Measurements from ENCODE around the gene CCR7. TPM values are rescaled to one million over a fixed set of nuclear protein-coding genes. Genes with fewer than 3 reads are reported as not detected.

CCR7 gene
- total RNA-seq, 1 experiment from 2014 or later, result 0.21 TPM

GRCh38 chr17:40562838-40563219, 2.4 kb downstream of the CCR7 start:
- DNase-seq (ENCODE audit: low read depth), result no peak

- DNase-seq (ENCODE audit: low read depth), result no peak
These were observed 3.2 kb downstream of the CCR7 start for GRCh38 chr17:40561871-40562611.

GRCh38 chr17:40561294-40561870, 3.9 kb downstream of the CCR7 start:
- DNase-seq (ENCODE audit: low read depth), result no peak

GRCh38 chr17:40560592-40561293, 4.5 kb downstream of the CCR7 start:
- DNase-seq (ENCODE audit: low read depth), result peak; percentile 74

- DNase-seq (ENCODE audit: low read depth), result peak; percentile 91
These were observed 5.2 kb downstream of the CCR7 start for GRCh38 chr17:40559954-40560591.

- DNase-seq (ENCODE audit: low read depth), result no peak
These were observed 5.7 kb downstream of the CCR7 start for GRCh38 chr17:40559564-40559916.

GRCh38 chr17:40558890-40559563, 6.2 kb downstream of the CCR7 start:
- no peak for DNase-seq (ENCODE audit: low read depth)

- DNase-seq (ENCODE audit: low read depth), result no peak
These were observed 6.9 kb downstream of the CCR7 start for GRCh38 chr17:40558300-40558889.

- DNase-seq (ENCODE audit: low read depth), result no peak
These were observed 7.6 kb downstream of the CCR7 start for GRCh38 chr17:40557531-40558299.

GRCh38 chr17:40556884-40557414, 8.3 kb downstream of the CCR7 start:
- DNase-seq (ENCODE audit: low read depth), result no peak

- no peak for DNase-seq (ENCODE audit: low read depth)
These were observed 9.0 kb downstream of the CCR7 start for GRCh38 chr17:40556198-40556661.

- DNase-seq (ENCODE audit: low read depth), result no peak
These were observed 9.7 kb downstream of the CCR7 start for GRCh38 chr17:40555296-40556190.

GRCh38 chr17:40554646-40555295, 10.5 kb downstream of the CCR7 start:
- no peak for DNase-seq (ENCODE audit: low read depth)

GRCh38 chr17:40553694-40554534, 11.4 kb downstream of the CCR7 start:
- DNase-seq (ENCODE audit: low read depth), result no peak

GRCh38 chr17:40552806-40553693, 12.2 kb downstream of the CCR7 start:
- DNase-seq (ENCODE audit: low read depth), result no peak
